ENCODE measurements around the gene AIMP1.

DNA sequence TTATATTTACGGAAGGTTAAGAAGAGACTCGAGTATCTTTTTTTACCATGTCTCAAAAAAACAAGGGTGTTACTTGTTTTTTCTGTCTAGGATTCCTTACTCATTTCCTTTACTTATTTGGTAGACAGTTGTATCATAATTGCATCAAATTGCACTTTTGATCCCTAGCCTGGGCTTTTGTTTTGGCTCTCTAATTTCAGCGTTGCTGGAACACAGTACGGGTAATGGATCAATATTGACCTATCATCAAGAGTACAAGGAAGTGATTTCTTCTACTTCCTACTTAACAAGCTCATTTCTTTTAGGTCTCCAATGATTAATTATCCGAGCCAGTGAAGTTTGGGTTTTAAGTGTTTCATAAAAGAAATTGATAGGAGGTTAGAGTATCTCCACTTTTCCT lies 16.8 kb downstream of the AIMP1 start:
- TF ChIP-seq, protein P1, sequence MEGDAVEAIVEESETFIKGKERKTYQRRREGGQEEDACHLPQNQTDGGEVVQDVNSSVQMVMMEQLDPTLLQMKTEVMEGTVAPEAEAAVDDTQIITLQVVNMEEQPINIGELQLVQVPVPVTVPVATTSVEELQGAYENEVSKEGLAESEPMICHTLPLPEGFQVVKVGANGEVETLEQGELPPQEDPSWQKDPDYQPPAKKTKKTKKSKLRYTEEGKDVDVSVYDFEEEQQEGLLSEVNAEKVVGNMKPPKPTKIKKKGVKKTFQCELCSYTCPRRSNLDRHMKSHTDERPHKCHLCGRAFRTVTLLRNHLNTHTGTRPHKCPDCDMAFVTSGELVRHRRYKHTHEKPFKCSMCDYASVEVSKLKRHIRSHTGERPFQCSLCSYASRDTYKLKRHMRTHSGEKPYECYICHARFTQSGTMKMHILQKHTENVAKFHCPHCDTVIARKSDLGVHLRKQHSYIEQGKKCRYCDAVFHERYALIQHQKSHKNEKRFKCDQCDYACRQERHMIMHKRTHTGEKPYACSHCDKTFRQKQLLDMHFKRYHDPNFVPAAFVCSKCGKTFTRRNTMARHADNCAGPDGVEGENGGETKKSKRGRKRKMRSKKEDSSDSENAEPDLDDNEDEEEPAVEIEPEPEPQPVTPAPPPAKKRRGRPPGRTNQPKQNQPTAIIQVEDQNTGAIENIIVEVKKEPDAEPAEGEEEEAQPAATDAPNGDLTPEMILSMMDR (IDR thresholded peaks at IDR 0.05): no peak
- no peak for TF ChIP-seq POLR2A (IDR thresholded peaks at IDR 0.05)

Measured in ovary (tissue), 3 donors.